Brain pericyte (primary cell): Measurements from ENCODE around the gene HCFC1R1.
"Not testable (repeated sequence)": the region's sequence is repeated elsewhere in the genome, so short reads cannot be mapped to it uniquely, and the experiment has no call there.

ENCODE experiments used
- DNase-seq: peaks from one replicate; pipeline ENCODE4 v3.0.0-alpha.2; 2012; ENCODE audit warnings: low read depth, low spot score

HCFC1R1 gene

GRCh38 chr16:3057181-3058138, 33.7 kb upstream of the HCFC1R1 start:
- DNase-seq: no peak

GRCh38 chr16:3056336-3057180, 32.8 kb upstream of the HCFC1R1 start:
- DNase-seq: no peak

DNA sequence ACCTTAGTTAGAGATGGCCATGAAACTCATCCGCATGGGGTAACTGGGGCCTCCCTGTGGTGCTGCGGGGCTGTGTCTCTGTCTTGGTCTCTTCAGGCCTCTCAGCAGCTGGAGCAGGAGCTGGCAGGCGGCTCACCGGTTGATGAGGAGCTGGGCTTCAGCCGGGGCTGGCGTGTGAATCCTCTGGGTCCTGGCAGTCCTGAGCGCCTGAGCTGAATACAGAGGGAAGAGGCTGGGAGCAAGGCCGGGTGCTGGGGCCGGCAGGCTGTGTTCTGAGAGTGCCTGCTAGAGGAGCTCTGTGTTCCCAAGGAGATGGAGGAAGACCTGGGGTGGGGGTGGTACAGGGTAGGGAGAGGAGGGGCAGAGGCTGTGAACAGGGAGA, 32.0 kb upstream of the HCFC1R1 start:
- DNase-seq: not testable (repeated sequence)

GRCh38 chr16:3054965-3055733, 31.4 kb upstream of the HCFC1R1 start:
- no peak for DNase-seq

DNA sequence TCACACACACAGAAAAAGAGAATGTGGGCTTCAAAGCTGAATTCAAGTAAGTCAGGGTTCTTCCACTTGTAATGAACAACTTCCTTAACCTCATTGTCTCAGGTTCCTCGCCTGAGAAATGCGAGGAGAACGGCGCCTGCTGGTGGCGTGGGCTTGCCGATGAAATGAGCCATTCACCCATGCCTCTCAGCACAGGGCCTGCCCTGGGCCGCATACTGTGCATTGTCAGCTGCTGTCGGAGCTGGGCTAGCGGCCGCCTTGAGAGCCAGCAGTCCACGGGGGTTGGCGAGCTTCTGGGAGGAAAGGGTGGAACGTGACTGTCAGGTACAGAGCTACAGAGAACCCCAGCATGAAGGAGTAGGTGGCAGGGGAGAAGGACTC, 29.6 kb upstream of the HCFC1R1 start:
- DNase-seq: not testable (repeated sequence)

DNA sequence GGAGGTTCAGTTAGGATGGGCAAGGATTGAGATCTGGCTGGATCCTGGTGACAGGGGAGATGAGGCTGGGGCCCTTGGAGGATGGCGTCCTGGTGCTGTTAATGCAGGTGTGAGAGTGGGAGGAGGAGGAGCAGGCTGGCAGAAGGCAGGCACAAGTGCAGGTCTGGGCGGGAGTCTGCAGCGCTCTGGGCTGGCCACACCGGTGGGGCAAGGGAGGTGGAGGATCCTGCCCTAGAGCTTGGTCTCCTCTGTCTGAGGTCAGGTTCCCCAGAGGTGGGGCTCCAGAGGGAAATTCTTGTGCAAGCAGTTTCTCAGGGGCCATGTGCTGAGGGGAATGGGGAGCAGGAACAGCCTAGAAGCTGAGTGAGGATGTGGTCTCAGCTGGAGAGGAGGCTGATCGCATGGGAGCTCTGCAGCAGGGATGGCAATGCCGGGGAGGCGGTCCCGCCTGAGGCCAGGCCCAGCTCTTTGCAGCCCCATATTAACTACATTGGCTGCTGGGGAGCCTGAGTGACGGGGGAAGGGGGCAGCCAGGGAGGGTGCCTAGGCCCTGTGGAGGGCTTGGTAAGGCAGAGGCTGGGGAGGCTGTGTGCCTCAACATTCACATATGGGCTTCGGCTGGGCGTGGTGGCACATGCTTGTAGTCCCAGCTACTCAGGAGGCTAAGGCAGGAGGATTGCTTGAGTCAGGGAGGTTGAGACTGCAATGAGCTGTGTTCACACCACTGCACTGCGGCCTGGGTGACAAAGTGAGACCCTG, 29.0 kb upstream of the HCFC1R1 start:
- DNase-seq: not testable (repeated sequence)

DNA sequence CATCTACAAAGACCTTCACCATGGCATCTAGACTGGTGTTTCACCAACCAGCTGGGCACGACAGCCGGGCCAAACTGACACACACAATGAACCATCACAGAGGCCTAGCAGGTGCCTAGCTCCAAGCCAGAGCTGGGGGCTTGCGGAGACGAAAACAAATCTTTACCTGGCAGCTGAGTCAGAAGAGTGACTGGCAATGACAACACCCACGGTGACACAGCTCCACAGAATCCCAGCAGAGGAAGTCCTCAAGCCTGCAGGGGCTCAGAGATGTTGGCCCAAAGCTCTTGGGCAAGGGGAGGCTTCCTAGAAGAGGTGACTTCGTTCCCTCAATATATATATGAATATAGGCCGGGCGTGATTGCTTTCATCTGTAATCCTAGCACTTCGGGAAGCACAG, 27.8 kb upstream of the HCFC1R1 start:
- DNase-seq: no peak

DNA sequence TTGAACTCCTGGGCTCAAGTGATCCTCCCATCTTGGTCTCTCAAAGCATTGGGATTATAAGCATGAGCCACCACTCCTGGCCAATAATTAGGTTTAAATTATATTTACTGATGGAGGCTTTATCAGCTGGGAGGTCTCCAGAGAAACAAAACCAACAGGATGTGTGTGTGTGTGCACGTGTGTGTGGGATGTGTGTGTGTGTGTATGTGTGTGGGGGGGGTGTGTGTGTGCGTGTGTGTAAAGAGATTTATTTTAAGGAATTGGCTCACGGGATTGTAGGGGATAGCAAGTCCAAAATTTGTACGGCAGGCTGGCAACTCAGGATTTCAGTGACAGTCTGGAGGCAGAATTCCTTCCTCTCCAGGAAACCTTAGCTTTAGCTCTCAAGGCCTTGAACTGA, 27.3 kb upstream of the HCFC1R1 start:
- DNase-seq: no peak

GRCh38 chr16:3050487-3050886, 26.7 kb upstream of the HCFC1R1 start:
- no peak for DNase-seq

DNA sequence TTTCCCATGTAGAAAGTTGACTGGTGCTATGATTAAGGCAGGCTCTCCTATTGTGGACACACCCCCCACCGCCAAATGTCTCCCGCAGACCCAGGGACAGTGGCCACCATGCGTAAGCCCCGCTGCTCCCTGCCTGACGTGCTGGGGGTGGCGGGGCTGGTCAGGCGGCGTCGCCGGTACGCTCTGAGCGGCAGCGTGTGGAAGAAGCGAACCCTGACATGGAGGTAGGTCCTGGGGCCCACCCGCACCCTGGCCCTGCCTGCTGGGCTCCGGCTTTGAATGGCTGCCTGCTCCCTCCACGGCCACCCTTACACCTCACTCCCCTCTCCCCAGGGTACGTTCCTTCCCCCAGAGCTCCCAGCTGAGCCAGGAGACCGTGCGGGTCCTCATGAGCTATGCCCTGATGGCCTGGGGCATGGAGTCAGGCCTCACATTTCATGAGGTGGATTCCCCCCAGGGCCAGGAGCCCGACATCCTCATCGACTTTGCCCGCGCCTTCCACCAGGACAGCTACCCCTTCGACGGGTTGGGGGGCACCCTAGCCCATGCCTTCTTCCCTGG, 26.3 kb upstream of the HCFC1R1 start:
- no peak for DNase-seq

GRCh38 chr16:3047387-3047720, 23.6 kb upstream of the HCFC1R1 start:
- DNase-seq: no peak

- no peak for DNase-seq
Measured at GRCh38 chr16:3046641-3047386, 23.1 kb upstream of the HCFC1R1 start.

DNA sequence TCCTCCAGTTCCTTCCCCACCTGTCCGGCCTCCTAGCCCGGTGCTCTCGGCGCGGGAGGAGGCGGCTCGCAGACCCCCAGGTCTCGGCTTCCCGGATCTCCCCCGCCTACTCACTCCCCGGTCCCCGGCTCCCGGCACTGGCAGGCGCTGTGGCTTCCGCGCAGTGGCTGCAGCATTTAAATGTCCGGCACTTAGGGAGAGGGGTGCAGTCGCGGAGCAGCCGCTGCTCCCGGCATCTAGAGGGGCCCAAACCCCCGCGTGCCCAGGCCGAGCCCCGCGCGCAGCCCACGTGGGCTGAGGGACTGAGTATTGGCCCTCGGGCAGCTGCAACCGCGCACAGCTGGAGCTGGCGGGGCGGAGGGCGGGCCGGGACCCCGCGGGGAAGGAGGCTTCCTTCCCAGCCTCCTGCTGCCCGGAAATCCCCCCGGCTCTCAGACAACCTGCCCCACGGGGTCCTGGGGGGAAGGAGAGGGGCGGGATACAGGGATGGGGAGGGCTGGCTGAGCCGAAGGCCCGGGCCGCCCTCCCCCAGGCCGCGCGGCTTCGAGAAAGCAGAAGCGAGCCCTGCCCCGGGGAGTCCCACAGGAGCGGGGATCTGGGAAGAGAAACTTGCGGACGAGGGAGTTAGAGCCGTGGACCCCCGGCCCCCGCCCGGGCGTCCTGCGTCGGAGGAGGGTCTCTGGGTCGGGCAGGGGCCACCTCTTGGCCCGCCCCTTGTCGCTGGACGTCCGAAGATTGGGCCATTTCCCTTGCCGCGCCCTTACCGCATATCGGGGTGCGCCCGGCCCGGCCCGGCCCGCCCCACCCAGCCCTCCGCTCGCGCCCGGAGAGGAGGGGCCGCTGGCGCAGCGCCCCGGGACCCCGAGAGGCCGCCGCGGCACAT, 22.3 kb upstream of the HCFC1R1 start, which contains the start of gene MMP25:
Gene MMP25 (plus strand): TSS at position 804 of the 883 bp plus-strand sequence. CDS start 357 bp downstream, outside the sequence.
- DNase-seq: no peak

- DNase-seq: no peak
Measured at GRCh38 chr16:3044708-3045107, 21.0 kb upstream of the HCFC1R1 start.

- DNase-seq: no peak
Measured at GRCh38 chr16:3042376-3042775, 18.6 kb upstream of the HCFC1R1 start.

- no peak for DNase-seq
Measured at GRCh38 chr16:3038896-3039295, 15.2 kb upstream of the HCFC1R1 start.

GRCh38 chr16:3038256-3038655, 14.5 kb upstream of the HCFC1R1 start:
- DNase-seq: no peak

DNA sequence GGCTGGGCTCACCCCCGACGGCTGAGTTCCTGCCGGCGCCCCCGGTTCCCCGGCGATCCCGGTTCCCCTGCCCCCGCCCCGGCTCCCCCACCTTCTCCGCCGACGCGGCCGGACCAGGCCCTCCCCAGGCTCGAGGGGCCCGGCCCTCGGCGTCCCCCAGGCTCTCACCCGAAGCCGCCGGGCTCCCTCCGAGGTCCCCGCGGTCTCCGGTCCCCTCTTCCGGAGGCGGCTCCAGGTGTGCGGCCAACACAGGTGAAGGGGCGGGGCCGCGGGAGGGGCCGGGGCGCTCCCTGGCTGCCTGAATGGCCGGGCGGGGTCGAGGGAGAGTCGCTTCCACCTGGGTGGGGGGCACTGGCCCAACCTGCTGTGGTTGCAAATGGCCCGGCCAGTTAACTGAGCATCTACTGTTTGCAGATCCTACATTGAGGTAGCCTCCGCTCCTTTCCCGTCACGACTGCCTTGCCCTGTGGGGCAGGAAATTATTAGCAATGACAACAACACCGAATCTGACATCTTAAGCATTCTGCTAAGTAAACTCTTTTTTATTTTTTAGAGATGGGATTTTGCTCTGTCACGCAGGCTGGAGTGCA, 13.1 kb upstream of the HCFC1R1 start, which contains the start of gene BICDL2:
Gene BICDL2 (minus strand): TSS at position 219 of the 590 bp plus-strand sequence. CDS start 1,448 bp downstream, outside the sequence.
- DNase-seq: no peak
